ENCODE results near the gene IGFL2. TPM values are rescaled to one million over a fixed set of nuclear protein-coding genes. Genes with fewer than 3 reads are reported as not detected.
"Not testable (repeated sequence)": the region's sequence is repeated elsewhere in the genome, so short reads cannot be mapped to it uniquely, and the experiment has no call there.

Gene IGFL2
- total and polyA plus RNA-seq, 3 donors from 2014 or later, result 7.2 to 8.0 (median 7.6) TPM

DNA sequence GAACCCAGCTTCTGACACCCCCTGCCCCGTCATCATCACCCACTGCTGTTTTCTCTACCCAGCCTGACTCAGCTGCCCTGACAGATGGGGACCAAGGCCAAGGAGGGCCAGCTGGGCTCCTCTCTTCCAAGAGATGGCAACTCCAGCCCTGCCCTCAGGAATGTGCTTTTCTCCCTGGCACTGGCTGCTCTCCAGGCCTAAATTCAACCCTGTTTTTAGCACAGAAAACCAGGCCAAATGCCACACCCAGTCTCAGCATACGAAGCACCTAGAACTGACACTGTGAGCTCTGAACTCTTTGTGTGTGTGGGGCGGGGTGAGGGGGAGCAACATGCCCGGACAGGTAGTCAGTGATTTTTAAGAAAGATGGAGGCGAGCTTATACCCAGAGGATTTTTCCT is 58.1 kb downstream of the IGFL2 start:
- H3K9me3 ChIP-seq, result no peaks in the 10 kb centered on the region
- no peak overlapping the region for H3K4me3 ChIP-seq
- no peak overlapping the region for H3K27ac ChIP-seq
- DNase-seq, result no peak
- no peaks in the 10 kb centered on the region for H3K36me3 ChIP-seq (ENCODE audit: low read depth, missing control alignments)
- no peaks in the 10 kb centered on the region for H3K4me1 ChIP-seq
- H3K27me3 ChIP-seq, result no peaks in the 10 kb centered on the region
- TF ChIP-seq, protein P1, sequence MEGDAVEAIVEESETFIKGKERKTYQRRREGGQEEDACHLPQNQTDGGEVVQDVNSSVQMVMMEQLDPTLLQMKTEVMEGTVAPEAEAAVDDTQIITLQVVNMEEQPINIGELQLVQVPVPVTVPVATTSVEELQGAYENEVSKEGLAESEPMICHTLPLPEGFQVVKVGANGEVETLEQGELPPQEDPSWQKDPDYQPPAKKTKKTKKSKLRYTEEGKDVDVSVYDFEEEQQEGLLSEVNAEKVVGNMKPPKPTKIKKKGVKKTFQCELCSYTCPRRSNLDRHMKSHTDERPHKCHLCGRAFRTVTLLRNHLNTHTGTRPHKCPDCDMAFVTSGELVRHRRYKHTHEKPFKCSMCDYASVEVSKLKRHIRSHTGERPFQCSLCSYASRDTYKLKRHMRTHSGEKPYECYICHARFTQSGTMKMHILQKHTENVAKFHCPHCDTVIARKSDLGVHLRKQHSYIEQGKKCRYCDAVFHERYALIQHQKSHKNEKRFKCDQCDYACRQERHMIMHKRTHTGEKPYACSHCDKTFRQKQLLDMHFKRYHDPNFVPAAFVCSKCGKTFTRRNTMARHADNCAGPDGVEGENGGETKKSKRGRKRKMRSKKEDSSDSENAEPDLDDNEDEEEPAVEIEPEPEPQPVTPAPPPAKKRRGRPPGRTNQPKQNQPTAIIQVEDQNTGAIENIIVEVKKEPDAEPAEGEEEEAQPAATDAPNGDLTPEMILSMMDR (IDR thresholded peaks at IDR 0.05), result no peak
- TF ChIP-seq POLR2A (IDR thresholded peaks at IDR 0.05), result no peak
- WGBS, 2 donors, result 77 to 83% methylated on average over 4 to 5 of the region's 5 CpGs
- intact Hi-C loops (cut with DNase I; ENCODE audit: low total_unique reads), result no loop called here

DNA sequence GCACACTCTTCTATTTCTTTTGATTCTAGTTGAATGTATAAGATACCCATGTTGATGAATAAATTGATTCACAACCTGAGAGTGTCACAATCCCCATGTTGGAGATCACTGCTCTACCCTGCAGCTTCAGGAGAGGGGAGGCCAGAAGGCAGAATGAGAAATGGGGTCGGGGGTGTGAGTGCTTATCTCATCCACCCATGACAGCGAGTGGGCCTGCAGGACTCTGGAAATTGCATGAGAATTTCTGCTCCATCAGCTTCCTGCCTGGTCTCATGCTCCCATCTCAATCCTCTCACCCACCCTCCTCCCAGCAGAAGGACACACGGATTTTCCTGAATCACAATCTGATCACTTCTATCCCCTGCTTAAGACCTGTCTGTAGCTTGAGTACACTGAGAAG is 58.6 kb downstream of the IGFL2 start:
- no peaks in the 10 kb centered on the region for H3K4me1 ChIP-seq
- no peaks in the 10 kb centered on the region for H3K27me3 ChIP-seq
- H3K9me3 ChIP-seq, result no peaks in the 10 kb centered on the region
- TF ChIP-seq, protein P1 (IDR thresholded peaks at IDR 0.05), result no peak
- TF ChIP-seq POLR2A (IDR thresholded peaks at IDR 0.05), result no peak
- no peak for DNase-seq
- no peak overlapping the region for H3K27ac ChIP-seq
- H3K4me3 ChIP-seq, result no peak overlapping the region
- 73 to 79% methylated on average over 3 of the region's 3 CpGs for WGBS, 2 donors
- H3K36me3 ChIP-seq (ENCODE audit: low read depth, missing control alignments), result no peaks in the 10 kb centered on the region
- intact Hi-C loops (cut with DNase I; ENCODE audit: low total_unique reads), result no loop called here

DNA sequence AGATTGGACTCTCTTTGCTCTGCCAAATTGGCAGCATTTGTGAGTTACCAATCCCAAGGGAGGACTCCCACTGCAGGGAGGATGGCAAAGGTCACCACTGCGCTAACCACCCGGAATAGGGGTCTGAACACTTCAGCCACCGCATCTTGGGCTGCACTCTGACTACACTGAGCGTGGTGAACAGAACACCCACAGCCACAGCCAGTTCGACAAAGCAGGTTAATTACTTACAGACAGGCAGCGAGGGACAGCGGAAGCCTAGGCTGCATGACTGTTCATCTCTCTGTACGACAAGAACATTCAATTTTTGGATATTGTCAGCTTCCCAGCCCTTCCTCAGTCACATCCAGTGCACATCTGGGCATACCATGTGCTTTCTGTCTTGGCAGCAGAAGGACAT is 59.8 kb downstream of the IGFL2 start:
- H3K4me3 ChIP-seq; H3K9me3 ChIP-seq; H3K36me3 ChIP-seq (ENCODE audit: low read depth, missing control alignments); H3K27ac ChIP-seq; DNase-seq; H3K27me3 ChIP-seq; intact Hi-C loops (cut with DNase I; ENCODE audit: low total_unique reads); H3K4me1 ChIP-seq: not testable (repeated sequence)
- WGBS, 2 donors, result 82 to 84% methylated on average over 6 to 8 of the region's 8 CpGs

DNA sequence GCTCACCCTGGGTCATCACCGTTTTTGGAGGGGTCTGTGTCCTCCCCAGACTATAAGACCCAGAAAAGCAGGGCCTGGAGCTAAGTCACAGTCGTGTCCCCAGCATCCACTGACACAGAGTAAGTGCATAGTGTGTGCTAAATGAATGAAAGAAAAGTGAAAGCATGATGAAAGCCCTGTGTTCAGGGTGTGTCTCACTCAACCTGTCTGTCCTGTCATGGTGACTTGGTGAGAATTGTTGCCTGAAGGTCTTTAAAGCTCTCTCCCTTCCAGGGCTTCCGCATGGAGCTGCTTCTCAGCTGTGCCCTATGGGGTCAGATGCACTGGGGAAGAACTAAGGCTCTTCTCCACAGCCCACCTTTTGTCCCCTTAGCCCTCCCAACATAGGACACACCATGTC is 61.0 kb downstream of the IGFL2 start:
- intact Hi-C loops (cut with DNase I; ENCODE audit: low total_unique reads), result no loop called here
- H3K9me3 ChIP-seq, result no peaks in the 10 kb centered on the region
- WGBS, 2 donors, result 77 to 88% methylated on average over 3 of the region's 3 CpGs
- no peak for DNase-seq
- no peaks in the 10 kb centered on the region for H3K36me3 ChIP-seq (ENCODE audit: low read depth, missing control alignments)
- TF ChIP-seq, protein P1 (IDR thresholded peaks at IDR 0.05), result no peak
- no peak for TF ChIP-seq POLR2A (IDR thresholded peaks at IDR 0.05)
- H3K4me3 ChIP-seq, result no peak overlapping the region
- no peaks in the 10 kb centered on the region for H3K4me1 ChIP-seq
- H3K27me3 ChIP-seq, result no peaks in the 10 kb centered on the region
- H3K27ac ChIP-seq, result no peak overlapping the region

DNA sequence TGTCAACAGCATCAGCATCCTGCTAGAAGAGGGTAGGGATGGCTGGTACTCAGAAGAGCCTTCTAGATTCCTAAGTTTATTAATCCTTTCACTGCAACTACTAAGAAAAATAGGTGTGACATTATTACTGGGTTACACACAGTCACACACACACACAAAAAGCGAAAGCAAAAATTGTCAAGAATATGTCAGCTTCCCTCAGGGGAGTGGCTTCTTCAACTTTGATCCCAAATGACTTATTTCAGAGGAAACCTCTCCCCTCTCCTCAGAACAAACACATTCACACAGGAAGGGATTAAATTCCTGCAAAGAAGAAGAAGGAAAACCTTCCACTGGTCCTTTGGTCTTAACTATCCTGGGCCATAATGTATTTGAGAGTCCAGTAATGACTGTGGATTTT is 61.4 kb downstream of the IGFL2 start:
- Histone ChIP-seq H3K27ac (no peak overlapping the region), H3K4me3 (no peak overlapping the region), H3K36me3 (ENCODE audit: low read depth, missing control alignments) (no peaks in the 10 kb centered on the region), H3K27me3 (no peaks in the 10 kb centered on the region), H3K9me3 (no peaks in the 10 kb centered on the region), H3K4me1 (no peaks in the 10 kb centered on the region)
- no peak for TF ChIP-seq POLR2A (IDR thresholded peaks at IDR 0.05)
- TF ChIP-seq, protein P1 (IDR thresholded peaks at IDR 0.05), result no peak
- intact Hi-C loops (cut with DNase I; ENCODE audit: low total_unique reads), result no loop called here
- 88 to 89% methylated on average over 1 of the region's 1 CpG for WGBS, 2 donors
- no peak for DNase-seq
